Subcutaneous adipose tissue (tissue), 4 donors: Measurements from ENCODE around the gene CATSPERD. TPM values are rescaled to one million over a fixed set of nuclear protein-coding genes. Genes with fewer than 3 reads are reported as not detected.

Experiments
- CTCF ChIP-seq: fragments of 450-650 bp; IDR thresholded peaks from one replicate; pipeline ENCODE4 v1.5.1; 2016; ENCODE audit warnings: low read depth, mild to moderate bottlenecking, control low read depth, antibody characterized with exemption, moderate library complexity
- total RNA-seq, 4 donors: library from RNA; depleted of rRNA; stranded (reverse); fragments of >200 nt; gene quantifications; one replicate each; pipeline ENCODE4 v1.1.0, GENCODE V29; 2016

Gene CATSPERD
- total RNA-seq = not detected

GRCh38 chr19:5719961-5720790, at the start of gene CATSPERD, which contains the start of gene LONP1:
Gene CATSPERD, plus strand, starts transcription at chr19:5720637. Its CDS starts 101 bp downstream, at chr19:5720738.
Gene LONP1, minus strand, starts transcription at chr19:5720146. Its CDS starts 14 bp downstream, at chr19:5720132.
- no peak for TF ChIP-seq CTCF

GRCh38 chr19:5671600-5671999, 48.8 kb upstream of the CATSPERD start:
- no peak for TF ChIP-seq CTCF

- TF ChIP-seq CTCF = no peak
Measured at GRCh38 chr19:5672708-5673459, 47.6 kb upstream of the CATSPERD start.

GRCh38 chr19:5673752-5674151, 46.7 kb upstream of the CATSPERD start:
- TF ChIP-seq CTCF = no peak

- TF ChIP-seq CTCF = no peak
Measured at GRCh38 chr19:5674714-5675113, 45.7 kb upstream of the CATSPERD start.

- TF ChIP-seq CTCF = no peak
Measured at GRCh38 chr19:5676105-5676771, 44.2 kb upstream of the CATSPERD start.

GRCh38 chr19:5676772-5677105, 43.7 kb upstream of the CATSPERD start:
- TF ChIP-seq CTCF = no peak
